Kidney glomerular epithelial cell (primary cell): ENCODE data around the gene CTDP1.

Experiments
- DNase-seq: peaks from one replicate; lab custom pipeline; 2025; lab: John Stamatoyannopoulos, UW

The CTDP1 gene

GRCh38 chr18:79679552-79680099 lies at the start of gene CTDP1:
TSS of gene CTDP1 (plus strand) at chr18:79679803. CDS start at chr18:79679948, 145 bp downstream.
- DNase-seq, result peak; percentile 76

- no peak for DNase-seq
Observed at GRCh38 chr18:79630281-79631095, 49.1 kb upstream of the CTDP1 start.

- no peak for DNase-seq
Observed at GRCh38 chr18:79631096-79631507, 48.5 kb upstream of the CTDP1 start.

GRCh38 chr18:79631761-79632446 lies 47.7 kb upstream of the CTDP1 start:
- DNase-seq, result no peak

GRCh38 chr18:79632765-79633164 lies 46.8 kb upstream of the CTDP1 start:
- DNase-seq, result no peak

- no peak for DNase-seq
Observed at GRCh38 chr18:79634186-79634585, 45.4 kb upstream of the CTDP1 start.

- no peak for DNase-seq
Observed at GRCh38 chr18:79634593-79635426, 44.8 kb upstream of the CTDP1 start.

- no peak for DNase-seq
Observed at GRCh38 chr18:79635427-79635726, 44.2 kb upstream of the CTDP1 start.

- no peak for DNase-seq
Observed at GRCh38 chr18:79637181-79637920, 42.3 kb upstream of the CTDP1 start.

- no peak for DNase-seq
Observed at GRCh38 chr18:79637921-79638909, 41.4 kb upstream of the CTDP1 start.

- no peak for DNase-seq
Observed at GRCh38 chr18:79639072-79639829, 40.4 kb upstream of the CTDP1 start.

GRCh38 chr18:79640064-79640672 lies 39.4 kb upstream of the CTDP1 start:
- DNase-seq, result no peak

GRCh38 chr18:79640875-79641274 lies 38.7 kb upstream of the CTDP1 start:
- no peak for DNase-seq

- no peak for DNase-seq
Observed at GRCh38 chr18:79641722-79642497, 37.7 kb upstream of the CTDP1 start.

- no peak for DNase-seq
Observed at GRCh38 chr18:79642626-79643025, 37.0 kb upstream of the CTDP1 start.

- DNase-seq, result no peak
Observed at GRCh38 chr18:79643054-79643984, 36.3 kb upstream of the CTDP1 start.

- DNase-seq, result peak; percentile 10
Observed at GRCh38 chr18:79644006-79644665, 35.5 kb upstream of the CTDP1 start.
